Upper lobe of right lung (tissue), 1 donor: Measurements from ENCODE around the gene CFAP46. TPM values are rescaled to one million over a fixed set of nuclear protein-coding genes. Genes with fewer than 3 reads are reported as not detected.
A peak's percentile ranks its signal among the peaks of the same experiment; 100 is the strongest.
"Not testable (repeated sequence)": the region's sequence is repeated elsewhere in the genome, so short reads cannot be mapped to it uniquely, and the experiment has no call there.

Source experiments
- ATAC-seq: fragments of 200-7000 bp; cut with Tn5 transposase; one replicate; pipeline ENCODE4 v1.9.1; 2020; ENCODE audit warnings: mild to moderate bottlenecking, moderate library complexity
- DNase-seq: peaks from one replicate; pipeline ENCODE4 v3.0.0-alpha.2; 2020
- H3K27ac ChIP-seq: fragments of 200-600 bp; one replicate; pipeline ENCODE4 v1.8.0; 2022
- H3K27me3 ChIP-seq: fragments of 200-600 bp; one replicate; pipeline ENCODE4 v1.8.0; 2022; ENCODE audit warnings: mild to moderate bottlenecking
- H3K36me3 ChIP-seq: fragments of 200-600 bp; one replicate; pipeline ENCODE4 v1.8.0; 2022
- H3K4me1 ChIP-seq: fragments of 200-600 bp; one replicate; pipeline ENCODE4 v1.8.0; 2022
- H3K4me3 ChIP-seq: fragments of 200-600 bp; one replicate; pipeline ENCODE4 v1.8.0; 2022; ENCODE audit warnings: mild to moderate bottlenecking
- H3K9me3 ChIP-seq: fragments of 200-600 bp; one replicate; pipeline ENCODE4 v1.8.0; 2022
- CTCF ChIP-seq: fragments of 200-600 bp; IDR thresholded peaks from one replicate; pipeline ENCODE4 v1.8.0; 2022; ENCODE audit warnings: antibody characterized with exemption
- intact Hi-C: fragments of 100-400 bp; cut with DNase I; formaldehyde crosslinking; loops from one replicate; pipeline ENCODE4 v1.11.0; 2022
- total RNA-seq: library from RNA; stranded (reverse); fragmentation: NEBNext Ultra II Directional; extraction: Animal tissue kit (Norgen Biotek cat#: 25700); gene quantifications from one replicate; pipeline ENCODE4 v1.2.1, GENCODE V29; 2021
- donor health status: DM: no; HTN: yes; CAD: no; lungs with severe emphysema.

CFAP46 gene
- total RNA-seq, 1 donor from 2014 or later = 0.52 TPM

GRCh38 chr10:132889556-132889955 is 52.8 kb downstream of the CFAP46 start:
- intact Hi-C loops = no loop called here
- ATAC-seq (no peak), DNase-seq (peak; percentile 18)
- Histone ChIP-seq H3K36me3 (no peaks in the 10 kb centered on the region), H3K4me1 (no peaks in the 10 kb centered on the region), H3K27me3 (peaks cover 36% of the 10 kb centered on the region), H3K27ac (no peak overlapping the region), H3K9me3 (no peaks in the 10 kb centered on the region), H3K4me3 (no peak overlapping the region)
- TF ChIP-seq CTCF = no peak

DNA sequence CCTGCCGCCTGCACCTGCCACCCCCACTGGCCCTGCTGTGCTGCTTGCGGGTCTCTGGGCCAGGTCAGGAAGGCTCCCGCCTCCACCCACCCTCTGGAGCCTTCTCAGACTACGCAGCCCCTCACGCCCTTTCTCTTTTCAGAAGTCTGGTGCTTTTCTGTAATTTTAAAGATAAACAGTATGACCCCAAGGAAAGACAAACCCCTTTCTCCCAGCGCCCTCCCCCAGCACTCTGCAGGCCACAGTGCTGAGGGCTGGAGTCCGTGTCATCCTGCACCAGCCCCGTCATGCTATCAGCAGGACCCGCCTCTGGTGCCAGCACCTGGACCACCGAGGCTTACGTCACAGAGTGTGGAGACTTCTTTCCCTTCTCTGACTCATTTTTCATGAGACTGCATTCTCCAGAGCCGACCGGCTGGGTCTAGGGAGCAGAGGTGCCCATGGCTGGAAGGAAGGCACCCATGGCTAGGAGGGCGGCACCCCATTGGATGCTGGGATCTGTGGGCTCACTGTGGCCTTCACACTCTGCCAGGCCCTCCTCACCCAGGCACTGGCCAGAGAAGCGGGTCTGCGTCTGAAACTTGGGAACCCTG is 53.4 kb downstream of the CFAP46 start:
- peak; percentile 37 for DNase-seq
- TF ChIP-seq CTCF = no peak
- H3K9me3 ChIP-seq = no peaks in the 10 kb centered on the region
- H3K27me3 ChIP-seq = peaks cover 33% of the 10 kb centered on the region
- intact Hi-C loops = no loop called here
- no peaks in the 10 kb centered on the region for H3K36me3 ChIP-seq
- ATAC-seq = no peak
- no peak overlapping the region for H3K27ac ChIP-seq
- H3K4me3 ChIP-seq = no peak overlapping the region
- no peaks in the 10 kb centered on the region for H3K4me1 ChIP-seq

DNA sequence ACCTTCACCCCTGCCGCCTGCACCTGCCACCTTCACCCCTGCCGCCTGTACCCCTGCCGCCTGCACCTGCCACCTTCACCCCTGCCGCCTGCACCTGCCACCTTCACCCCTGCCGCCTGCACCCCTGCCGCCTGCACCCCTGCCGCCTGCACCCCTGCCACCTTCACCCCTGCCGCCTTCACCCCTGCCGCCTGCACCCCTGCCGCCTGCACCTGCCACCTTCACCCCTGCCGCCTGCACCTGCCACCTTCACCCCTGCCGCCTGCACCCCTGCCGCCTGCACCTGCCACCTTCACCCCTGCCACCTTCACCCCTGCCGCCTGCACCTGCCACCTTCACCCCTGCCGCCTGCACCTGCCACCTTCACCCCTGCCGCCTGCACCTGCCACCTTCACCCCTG is 53.9 kb downstream of the CFAP46 start:
- ATAC-seq, H3K9me3 ChIP-seq, H3K27ac ChIP-seq, H3K4me1 ChIP-seq, intact Hi-C loops, H3K4me3 ChIP-seq, DNase-seq, H3K36me3 ChIP-seq: not testable (repeated sequence)
- H3K27me3 ChIP-seq = peaks cover 28% of the 10 kb centered on the region

DNA sequence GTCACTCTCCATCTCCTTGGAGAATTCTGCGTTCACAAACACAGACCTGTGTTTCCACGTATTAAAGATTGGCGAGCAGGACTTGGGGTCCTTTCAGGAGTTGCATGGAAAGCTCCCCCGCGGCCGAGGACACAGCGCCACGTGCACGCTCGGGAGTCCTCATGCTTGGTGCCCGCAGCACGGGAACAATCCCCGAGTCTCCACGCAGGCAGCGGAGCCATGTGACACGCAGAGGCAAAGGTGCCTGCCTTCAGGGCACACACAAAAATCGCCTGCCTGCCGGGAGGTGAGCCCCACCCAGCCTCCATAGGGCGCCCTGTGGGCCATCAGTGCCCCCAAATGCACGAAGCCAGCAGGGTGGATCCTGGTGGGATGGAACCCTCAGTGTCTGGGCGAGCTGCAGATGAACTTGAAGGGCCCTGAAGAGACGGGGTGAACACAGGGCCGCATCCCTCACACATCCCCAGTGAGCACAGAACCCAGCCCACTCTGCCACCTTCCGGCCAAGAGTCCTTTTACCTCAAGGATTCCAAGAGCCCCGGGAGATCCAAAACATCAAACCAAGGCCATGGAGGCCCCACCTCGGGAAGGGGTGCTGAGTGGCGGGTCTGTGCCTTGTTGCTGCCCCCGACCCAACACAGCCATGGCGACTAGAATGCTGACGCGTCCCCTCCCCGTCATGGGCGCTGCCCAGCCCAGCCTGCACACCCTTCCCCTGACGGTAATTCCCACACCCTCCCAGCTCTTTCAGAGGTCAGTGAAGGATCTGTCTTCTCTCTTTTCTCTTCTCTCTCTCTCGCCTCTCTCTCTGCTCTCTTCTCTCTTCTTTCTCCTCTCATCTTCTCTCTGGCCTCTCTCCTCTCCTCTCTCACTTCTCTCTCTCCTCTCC is 55.9 kb downstream of the CFAP46 start:
- Histone ChIP-seq H3K27me3 (peaks cover 24% of the 10 kb centered on the region), H3K4me3 (no peak overlapping the region), H3K4me1 (no peaks in the 10 kb centered on the region), H3K27ac (no peak overlapping the region), H3K9me3 (no peaks in the 10 kb centered on the region), H3K36me3 (no peaks in the 10 kb centered on the region)
- intact Hi-C loops = no loop called here
- no peak for TF ChIP-seq CTCF
- no peak for ATAC-seq
- peak; percentile 51 for DNase-seq

DNA sequence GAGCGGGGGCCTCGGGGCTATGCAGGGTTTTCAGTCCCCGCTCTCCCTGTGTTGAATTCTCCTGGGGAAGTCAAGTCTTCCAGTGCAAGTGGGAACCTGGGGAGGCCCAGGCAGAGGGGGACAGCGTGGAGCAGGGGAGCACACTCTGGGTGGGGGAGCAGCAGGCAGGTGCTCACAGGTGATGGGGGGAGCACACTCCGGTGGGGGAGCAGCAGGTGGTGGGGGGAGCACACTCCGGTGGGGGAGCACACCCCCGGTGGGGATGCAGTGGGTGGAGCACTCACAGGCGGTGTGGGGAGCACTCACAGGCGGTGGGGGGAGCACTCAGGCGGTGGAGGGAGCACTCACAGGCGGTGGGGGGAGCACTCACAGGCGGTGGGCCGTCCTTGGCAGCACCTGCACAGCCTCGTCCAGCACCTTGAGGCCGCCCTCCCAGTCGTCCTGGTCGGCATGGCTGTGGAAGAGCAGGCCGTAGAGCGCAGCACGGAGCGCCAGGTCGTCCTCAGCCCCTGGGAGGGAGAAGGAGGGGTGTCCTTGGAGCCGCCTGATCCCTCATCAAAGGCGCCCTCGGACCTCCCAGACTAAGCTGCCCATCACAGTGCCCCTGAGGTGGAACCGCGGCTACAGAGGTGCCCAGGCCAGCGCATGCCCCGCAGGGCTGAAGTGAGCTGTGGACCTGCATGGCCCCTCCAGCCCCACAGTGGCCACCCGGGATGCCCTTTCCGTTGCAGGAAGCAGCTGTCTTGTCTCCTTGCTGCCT is 56.7 kb downstream of the CFAP46 start:
- ATAC-seq (peak; percentile 5), DNase-seq (peak; percentile 63)
- no peaks in the 10 kb centered on the region for H3K4me1 ChIP-seq
- H3K27me3 ChIP-seq = peaks cover 18% of the 10 kb centered on the region
- H3K36me3 ChIP-seq = no peaks in the 10 kb centered on the region
- TF ChIP-seq CTCF = no peak
- no peak overlapping the region for H3K4me3 ChIP-seq
- no peak overlapping the region for H3K27ac ChIP-seq
- no peaks in the 10 kb centered on the region for H3K9me3 ChIP-seq
- intact Hi-C loops = no loop called here
